ENCODE data around the gene ACTRT2.

Gene ACTRT2

DNA sequence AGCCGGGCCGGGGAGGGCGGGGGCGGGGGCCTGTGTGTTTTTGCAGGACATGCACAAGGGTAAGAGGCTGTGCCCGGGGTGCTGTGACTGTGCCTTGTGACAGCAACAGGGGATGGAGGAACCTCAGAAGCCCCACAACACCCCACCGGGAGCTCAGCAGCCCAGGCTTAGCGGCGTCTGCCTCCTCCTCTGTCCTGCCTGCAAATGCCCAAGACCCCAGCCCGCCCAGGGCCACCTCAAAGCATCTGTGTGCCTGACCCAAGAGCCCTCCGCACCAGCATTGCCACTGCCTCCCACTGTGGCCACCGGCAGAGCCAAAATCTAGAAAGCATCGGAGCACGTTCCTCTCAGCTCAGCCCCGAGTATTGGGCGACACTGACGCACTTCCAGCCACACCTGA is 2.7 kb upstream of the ACTRT2 start:
- no peak for DNase-seq (ENCODE audit: low spot score)

GRCh38 chr1:3019007-3019515 is 2.2 kb upstream of the ACTRT2 start:
- no peak for DNase-seq (ENCODE audit: low spot score)

DNA sequence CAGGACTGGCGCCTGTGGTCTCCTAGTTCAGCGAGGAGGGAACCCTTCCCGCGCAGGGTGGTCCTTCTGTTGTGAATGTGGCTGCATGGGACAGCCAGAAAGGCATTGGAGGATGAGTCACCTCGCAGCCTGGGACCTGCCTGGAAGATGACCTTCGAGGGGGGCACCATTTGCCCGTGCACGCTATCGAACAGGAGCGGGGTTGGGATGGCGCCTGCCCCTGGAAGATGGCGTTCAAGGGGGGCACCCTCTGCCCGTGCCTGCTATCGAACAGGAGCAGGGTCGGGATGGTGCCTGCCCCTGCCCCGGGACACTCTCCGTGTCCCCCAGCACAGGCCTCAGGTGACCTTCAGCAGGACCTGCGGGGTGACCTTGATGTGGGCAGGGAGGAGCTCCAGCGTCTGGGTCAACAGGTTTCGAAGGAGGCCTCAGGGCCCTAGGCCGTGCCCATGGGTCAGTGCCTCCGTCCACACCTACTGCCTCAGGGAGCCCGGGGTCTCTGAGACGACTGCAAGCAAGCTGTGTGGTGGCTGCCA is 1.7 kb upstream of the ACTRT2 start:
- DNase-seq (ENCODE audit: low spot score) = no peak

GRCh38 chr1:3020263-3020909 is 881 bp upstream of the ACTRT2 start:
- DNase-seq (ENCODE audit: low spot score) = no peak

DNA sequence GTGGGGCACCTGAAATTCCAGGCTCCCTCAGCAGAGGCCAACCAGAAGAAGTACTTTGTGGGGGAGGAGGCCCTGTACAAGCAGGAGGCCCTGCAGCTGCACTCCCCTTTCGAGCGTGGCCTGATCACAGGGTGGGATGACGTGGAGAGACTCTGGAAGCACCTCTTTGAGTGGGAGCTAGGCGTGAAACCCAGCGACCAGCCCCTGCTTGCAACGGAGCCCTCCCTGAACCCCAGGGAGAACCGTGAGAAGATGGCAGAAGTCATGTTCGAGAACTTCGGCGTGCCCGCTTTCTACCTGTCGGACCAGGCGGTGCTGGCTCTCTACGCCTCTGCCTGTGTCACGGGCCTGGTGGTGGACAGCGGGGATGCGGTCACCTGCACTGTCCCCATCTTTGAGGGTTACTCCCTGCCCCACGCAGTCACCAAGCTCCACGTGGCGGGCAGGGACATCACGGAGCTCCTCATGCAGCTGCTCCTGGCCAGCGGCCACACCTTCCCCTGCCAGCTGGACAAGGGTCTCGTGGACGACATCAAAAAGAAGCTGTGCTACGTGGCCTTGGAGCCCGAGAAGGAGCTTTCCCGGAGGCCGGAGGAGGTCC is 634 bp downstream of the ACTRT2 start:
- DNase-seq (ENCODE audit: low spot score) = no peak

DNA sequence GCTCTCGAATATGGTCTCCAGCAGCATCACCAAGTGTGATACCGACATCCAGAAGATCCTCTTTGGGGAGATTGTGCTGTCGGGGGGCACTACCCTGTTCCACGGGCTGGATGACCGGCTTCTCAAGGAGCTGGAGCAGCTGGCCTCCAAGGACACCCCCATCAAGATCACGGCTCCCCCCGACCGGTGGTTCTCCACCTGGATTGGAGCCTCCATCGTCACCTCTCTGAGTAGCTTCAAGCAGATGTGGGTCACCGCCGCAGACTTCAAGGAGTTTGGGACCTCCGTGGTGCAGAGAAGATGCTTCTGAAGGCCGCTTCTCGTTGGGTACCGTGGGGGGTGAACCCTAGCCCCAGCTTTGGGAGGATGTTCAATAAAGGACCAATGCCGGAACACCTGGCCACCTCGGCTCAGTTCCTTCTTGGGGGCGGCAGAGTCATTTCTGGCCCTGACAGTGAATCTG is 1.3 kb downstream of the ACTRT2 start:
- DNase-seq (ENCODE audit: low spot score) = no peak

DNA sequence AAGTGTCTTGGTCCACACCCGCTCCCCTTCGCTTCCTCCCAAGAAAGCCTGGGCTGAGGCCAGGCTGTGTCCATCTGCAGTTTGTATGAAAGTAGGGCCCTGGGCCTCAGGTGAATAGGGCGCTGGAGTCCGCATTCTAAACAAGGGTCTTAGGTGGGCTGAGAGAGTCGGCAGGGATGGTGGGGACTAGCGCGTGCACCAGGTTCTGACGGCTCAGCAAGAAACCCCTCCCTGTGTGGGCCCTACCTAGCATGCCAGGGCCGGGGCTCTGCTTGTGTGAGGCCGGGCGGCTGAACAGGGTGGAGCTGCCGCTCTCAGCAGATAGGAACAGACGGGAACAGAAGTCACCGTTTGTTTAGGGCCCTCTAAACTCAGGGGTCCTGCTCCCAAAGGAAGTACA is 1.7 kb downstream of the ACTRT2 start:
- DNase-seq (ENCODE audit: low spot score) = no peak

DNA sequence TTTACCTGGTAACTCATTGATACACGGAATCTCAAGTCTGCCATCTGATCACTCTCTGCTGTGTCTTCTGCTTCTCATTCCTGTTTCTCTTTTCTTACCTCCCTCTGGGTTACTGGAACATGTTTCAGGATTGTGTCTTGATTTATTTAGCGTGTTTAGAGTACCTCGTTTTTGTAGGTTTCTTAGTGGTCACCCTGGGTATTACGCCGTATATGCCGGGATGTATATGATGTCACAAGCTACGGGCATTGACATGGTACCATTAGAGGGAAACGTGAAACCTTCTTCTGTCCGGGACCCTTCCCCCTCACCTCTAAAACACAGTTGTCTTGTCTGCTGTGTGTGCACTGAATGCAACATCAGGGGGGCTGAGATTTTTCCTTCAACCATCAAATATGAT is 2.8 kb downstream of the ACTRT2 start:
- no peak for DNase-seq (ENCODE audit: low spot score)

- no peak for DNase-seq (ENCODE audit: low spot score)
Measured at GRCh38 chr1:3024588-3024987, 3.3 kb downstream of the ACTRT2 start.

GRCh38 chr1:3026124-3026523 is 4.9 kb downstream of the ACTRT2 start:
- DNase-seq (ENCODE audit: low spot score) = no peak

DNA sequence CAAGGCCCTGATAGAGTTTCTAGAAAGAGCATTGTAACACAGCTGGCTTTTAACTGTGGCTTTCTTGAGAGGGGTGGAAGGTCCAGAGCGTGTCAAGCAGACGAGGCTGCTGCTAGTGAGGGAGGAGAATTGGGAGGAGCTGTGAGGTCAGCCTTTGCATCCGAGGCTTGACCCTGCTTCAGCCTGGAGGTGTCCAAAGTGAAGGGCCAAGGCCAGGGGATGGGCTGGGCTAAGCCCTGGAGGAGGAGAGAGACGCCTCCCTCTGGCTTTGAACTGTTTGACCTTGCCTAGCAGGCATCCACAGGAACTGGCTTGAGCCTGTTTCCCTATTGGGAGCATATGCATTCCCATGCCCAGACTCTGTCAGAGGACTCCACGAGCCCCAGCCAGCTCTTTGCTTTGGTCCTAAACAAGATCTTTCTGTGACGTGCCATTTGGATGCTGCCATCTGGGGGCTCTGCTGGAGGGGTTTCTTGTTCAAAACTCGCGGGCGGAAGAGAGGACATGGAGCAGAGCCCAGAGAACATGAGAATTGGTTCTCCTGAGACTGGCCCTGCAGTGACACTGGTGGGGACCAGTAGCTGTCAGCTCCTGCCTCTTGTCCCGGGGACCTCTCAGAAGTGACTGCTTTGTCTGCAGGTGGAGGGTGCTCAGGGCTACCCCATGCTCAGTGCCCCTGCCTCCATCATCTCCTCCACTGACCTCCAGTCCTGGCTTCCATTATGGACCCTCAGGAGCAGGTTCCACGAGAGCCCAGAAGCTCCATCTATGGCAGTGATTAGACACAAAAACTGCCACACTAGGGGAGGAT is 5.5 kb downstream of the ACTRT2 start:
- DNase-seq (ENCODE audit: low spot score) = no peak

- DNase-seq (ENCODE audit: low spot score) = no peak
Measured at GRCh38 chr1:3027611-3028371, 6.5 kb downstream of the ACTRT2 start.

- DNase-seq (ENCODE audit: low spot score) = no peak
Measured at GRCh38 chr1:3028531-3029282, 7.4 kb downstream of the ACTRT2 start.

GRCh38 chr1:3029481-3029961 is 8.3 kb downstream of the ACTRT2 start:
- no peak for DNase-seq (ENCODE audit: low spot score)

DNA sequence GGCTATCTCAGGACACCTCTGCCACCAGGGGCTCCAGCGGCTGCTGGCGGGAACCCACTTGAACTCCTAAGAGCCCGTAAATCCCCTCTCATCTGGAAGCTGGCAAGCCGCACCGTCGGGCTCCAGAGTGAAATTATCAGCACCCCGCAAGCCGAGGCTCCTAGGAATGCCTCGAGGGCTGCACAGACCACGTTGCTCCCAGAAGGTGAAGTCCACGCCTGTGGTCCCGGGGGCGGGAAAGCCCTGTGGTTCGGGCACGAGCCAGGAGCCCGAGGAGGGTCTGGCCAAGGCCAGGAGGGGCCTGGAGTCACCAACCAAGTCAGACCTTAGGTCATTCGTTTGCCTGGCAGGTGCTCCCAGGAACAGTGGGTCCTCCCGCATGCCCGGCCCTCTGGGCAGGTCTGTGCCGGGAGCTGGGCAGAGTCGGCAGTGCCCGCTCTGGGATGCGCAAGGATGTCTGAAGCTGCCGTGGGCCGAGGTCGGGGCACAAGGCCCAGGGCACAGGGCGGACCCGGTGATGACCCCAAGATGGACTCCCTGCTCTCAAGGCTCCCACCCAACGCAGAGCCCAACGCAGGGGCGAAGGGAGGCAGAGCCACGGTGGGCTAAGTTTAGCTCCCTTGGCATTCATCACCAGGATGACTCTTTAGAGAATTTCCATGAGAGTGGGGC is 8.9 kb downstream of the ACTRT2 start:
- no peak for DNase-seq (ENCODE audit: low spot score)

- DNase-seq (ENCODE audit: low spot score) = no peak
Measured at GRCh38 chr1:3030663-3031381, 9.6 kb downstream of the ACTRT2 start.

DNA sequence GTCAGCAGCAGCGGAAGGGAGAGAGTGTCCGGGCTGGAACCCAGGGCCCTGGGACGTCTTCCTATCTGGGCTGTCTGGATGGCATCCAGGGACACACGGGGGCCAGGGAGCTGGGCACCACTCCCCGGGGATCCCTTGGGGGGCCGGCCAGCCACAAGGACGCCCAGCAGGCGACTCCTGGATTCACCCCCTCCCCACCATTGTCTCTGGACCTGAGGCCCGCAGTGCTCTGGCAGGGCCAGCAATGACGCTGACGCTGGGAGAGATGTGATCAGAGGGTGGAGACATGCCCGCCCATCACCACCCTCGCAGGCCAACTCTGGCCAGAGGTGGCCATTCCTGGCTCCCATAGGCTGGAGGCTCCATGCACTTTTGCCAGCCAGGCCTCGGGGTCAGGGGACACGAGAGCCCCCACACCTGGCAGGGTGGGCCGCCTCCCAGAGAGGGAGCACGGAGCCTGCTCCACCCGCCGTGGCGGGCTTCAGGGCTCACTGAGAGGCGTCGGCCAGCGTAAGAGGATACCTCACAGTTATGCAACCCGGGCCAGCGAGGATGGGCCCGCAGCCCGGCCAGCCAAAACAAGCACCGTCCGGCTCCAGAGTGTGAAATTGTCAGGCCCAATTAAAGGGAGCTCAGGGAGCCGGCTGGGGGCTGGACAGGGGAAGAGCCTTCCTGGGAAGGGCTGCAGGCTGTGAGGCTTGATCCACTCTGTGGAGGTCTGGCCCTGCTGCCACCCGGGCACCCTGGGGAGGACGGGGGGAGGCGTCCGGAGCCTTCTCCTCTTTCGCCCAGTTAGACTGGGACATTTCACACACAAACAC is 10.3 kb downstream of the ACTRT2 start:
- no peak for DNase-seq (ENCODE audit: low spot score)

GRCh38 chr1:3032371-3033039 is 11.2 kb downstream of the ACTRT2 start:
- DNase-seq (ENCODE audit: low spot score) = no peak
